VCaP (cell line): ENCODE measurements around the gene DCAKD.

ENCODE experiments used
- H3K27ac ChIP-seq: fragments of 450-650 bp; 2 replicates; pipeline ENCODE4 v1.5.1; 2017
- TF ChIP-seq, protein P1 (sequence below): fragments of 450-650 bp; conservative IDR thresholded peaks from 2 replicates; pipeline ENCODE4 v1.5.1; 2017; ENCODE audit warnings: mild to moderate bottlenecking, moderate library complexity

The DCAKD gene

DNA sequence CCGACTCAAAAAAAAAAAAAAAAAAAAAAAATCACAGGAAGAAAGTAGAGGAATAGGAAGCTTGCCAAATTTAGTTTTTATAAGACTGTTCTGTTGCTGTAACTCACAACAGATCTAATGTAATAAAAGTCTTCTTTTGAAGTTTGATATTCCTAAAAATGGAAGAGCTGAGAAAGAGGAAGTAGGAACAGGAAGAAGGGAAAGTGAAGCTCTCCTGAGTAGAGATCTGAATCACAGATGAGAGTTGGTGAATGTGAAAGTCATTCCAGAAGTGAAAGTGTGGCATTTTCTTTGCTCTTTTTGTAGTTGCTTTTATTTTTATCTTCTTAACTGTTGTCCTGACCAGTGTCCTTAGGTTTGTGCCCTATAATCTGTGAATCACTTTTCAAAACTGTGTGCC lies 11.8 kb upstream of the DCAKD start:
- peak overlapping the region; percentile 21 for H3K27ac ChIP-seq
- TF ChIP-seq, protein P1, sequence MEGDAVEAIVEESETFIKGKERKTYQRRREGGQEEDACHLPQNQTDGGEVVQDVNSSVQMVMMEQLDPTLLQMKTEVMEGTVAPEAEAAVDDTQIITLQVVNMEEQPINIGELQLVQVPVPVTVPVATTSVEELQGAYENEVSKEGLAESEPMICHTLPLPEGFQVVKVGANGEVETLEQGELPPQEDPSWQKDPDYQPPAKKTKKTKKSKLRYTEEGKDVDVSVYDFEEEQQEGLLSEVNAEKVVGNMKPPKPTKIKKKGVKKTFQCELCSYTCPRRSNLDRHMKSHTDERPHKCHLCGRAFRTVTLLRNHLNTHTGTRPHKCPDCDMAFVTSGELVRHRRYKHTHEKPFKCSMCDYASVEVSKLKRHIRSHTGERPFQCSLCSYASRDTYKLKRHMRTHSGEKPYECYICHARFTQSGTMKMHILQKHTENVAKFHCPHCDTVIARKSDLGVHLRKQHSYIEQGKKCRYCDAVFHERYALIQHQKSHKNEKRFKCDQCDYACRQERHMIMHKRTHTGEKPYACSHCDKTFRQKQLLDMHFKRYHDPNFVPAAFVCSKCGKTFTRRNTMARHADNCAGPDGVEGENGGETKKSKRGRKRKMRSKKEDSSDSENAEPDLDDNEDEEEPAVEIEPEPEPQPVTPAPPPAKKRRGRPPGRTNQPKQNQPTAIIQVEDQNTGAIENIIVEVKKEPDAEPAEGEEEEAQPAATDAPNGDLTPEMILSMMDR: no peak

DNA sequence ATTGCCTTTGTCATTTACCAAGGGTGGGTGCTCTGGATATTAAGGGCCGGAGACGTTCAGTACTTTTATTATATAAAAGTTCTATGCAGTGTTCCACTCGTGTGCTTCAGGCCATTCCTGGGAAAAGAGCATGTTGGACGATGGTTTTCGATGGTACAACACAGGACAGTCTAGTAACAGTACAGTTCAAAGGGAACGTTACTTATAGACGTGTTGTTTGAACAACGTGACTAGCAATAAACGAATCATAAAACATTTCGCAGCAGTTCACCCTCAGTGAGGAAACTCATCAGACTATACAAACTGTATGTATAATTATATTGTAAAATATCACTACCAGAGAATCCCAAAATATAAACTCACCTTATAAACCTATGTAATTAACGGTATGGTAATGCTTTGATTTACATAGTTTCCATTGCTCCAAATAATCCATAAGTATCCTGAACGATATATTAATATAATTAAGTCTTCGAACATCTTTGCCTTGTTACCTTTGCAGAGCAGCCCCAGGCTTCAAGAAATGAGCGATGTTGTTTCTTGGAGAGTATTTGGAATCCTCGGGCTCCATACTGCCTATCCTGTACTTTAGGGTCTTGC lies 10.3 kb upstream of the DCAKD start:
- TF ChIP-seq, protein P1: no peak
- H3K27ac ChIP-seq: peak overlapping the region; percentile 89

GRCh38 chr17:45060797-45061605 lies 9.6 kb upstream of the DCAKD start, which contains the start of gene NMT1:
Gene NMT1, plus strand, starts transcription at chr17:45061317. Its CDS starts 13 bp downstream, at chr17:45061330.
- H3K27ac ChIP-seq: peak within 1 kb of the TSS; percentile 89
- TF ChIP-seq, protein P1: no peak

- peak overlapping the region; percentile 89 for H3K27ac ChIP-seq
- TF ChIP-seq, protein P1: no peak
Observed at GRCh38 chr17:45060382-45060796, 9.0 kb upstream of the DCAKD start.

- H3K27ac ChIP-seq: peak overlapping the region; percentile 88
- TF ChIP-seq, protein P1: no peak
Observed at GRCh38 chr17:45052052-45052772, 780 bp upstream of the DCAKD start.

- peak overlapping the region; percentile 99 for H3K27ac ChIP-seq
Observed at GRCh38 chr17:45051720-45052051, 254 bp upstream of the DCAKD start.

GRCh38 chr17:45050481-45051059 lies 862 bp downstream of the DCAKD start:
- TF ChIP-seq, protein P1: no peak
- peak overlapping the region; percentile 99 for H3K27ac ChIP-seq
